Occipital lobe (tissue), 2 donors: ENCODE results near the gene TTC9B. TPM values are rescaled to one million over a fixed set of nuclear protein-coding genes. Genes with fewer than 3 reads are reported as not detected.

Source experiments
- DNase-seq: peaks from one replicate; lab custom pipeline; 2025; lab: John Stamatoyannopoulos, UW
- total RNA-seq: library from RNA; depleted of rRNA; stranded (reverse); fragments of >200 nt; gene quantifications from one replicate; pipeline ENCODE4 v1.2.3, GENCODE V29; 2014

Gene TTC9B
- 59.0 TPM for total RNA-seq

DNA sequence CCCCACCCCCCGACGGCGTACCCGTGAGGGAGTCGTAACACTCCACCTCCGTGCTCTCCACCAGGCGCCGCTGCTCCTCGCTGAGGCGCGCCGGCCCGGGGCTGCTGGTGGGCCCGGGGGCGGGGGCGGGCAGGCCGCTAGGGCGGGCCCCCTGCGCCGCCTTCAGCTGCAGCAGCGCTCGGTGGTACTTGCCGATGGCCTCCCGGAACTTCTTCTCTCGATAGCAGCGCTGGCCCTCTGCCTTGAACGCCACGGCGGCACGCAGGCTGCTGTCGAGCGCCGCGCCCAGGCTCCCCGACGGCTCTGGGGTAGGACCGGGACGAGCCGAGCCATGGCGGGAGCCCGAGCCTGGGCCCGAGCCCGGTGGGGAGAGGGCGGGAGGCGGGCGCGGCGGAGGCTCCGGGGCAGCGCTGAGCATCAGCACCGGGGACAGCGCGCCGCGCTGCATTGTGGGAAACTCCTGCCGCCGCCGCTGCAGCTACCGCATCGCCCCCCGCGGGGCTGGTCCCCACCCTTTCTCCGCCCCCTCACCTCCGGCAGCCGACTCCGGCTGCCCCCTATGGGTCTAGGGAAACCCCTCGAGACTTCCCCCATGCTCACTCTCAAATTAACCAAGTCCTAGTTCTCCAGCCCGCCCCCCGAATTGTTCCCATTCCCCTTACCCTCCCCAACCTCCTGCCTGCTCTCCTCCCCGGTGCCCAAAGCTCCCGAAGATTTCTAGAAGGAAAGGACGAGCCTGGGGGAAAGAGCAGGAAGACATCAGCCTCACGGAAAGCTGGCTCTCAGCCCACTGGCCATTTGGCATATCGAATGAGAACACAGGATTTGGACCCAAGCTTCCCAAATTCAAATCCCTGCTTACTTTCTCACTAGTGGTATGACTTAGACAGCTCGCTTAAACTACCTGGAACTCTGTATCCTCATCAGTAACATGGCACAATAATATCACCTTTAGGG, at the start of gene TTC9B:
TSS of gene TTC9B (minus strand) at position 451 of the 957 bp plus-strand sequence. CDS start at position 448, 3 bp downstream.
- no peak for DNase-seq

- DNase-seq = no peak
Measured at GRCh38 chr19:40267601-40267997, 49.4 kb upstream of the TTC9B start.

GRCh38 chr19:40266912-40267600, 48.9 kb upstream of the TTC9B start:
- no peak for DNase-seq

DNA sequence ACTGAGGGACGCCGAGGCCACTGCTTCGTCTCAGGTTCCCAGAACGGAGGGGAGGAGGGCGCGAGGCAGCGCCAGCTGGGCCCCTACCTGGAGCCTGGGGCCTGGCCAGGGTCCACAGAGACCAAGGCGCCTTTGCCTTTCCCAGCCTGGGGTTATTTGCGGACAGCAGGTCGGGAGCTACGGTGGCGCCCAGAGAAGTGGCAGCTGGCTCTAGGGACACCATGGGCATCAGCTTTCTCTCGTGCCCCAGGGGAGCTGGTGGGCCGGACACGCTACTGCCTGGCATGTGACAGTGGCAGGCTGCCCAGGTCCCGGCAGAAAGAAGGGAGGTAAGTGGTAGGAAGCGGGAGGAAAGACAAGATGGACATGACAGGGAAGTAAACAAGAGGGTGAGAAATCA, 47.9 kb upstream of the TTC9B start:
- no peak for DNase-seq

- no peak for DNase-seq
Measured at GRCh38 chr19:40265763-40266099, 47.5 kb upstream of the TTC9B start.

DNA sequence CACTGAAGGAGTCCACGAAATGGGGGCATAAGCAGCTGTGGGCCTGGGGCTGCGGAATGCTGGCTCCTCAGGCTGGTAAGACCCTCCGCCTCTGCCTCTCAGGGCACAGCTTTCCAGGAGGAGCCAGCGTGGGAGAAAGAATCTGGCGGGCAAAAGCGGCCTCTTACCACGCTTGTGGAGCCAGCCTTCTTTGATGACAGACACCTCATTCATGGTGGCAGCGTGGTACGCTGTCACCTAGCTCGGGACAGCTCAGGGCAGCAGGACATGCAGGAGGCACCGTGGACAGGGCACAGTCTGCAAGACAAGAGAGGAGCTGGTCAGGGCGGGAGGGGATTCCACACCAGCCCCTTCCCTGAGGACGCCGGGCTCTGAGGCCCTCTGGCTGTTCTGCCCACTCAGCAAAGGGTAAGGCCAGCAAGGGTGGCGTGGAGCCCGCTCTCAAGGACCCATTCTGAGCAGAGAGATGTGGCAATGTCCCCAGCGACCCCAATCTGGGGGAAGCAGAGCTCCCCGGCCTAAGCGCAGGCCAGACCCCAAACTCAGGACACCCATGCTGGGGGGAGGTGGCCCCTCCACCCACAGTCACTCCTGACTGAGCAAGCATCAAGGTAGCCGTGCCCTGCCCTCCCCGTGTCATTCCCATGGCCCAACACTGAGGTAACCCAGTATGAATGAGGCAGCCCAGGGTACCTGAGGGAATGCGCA, 47.0 kb upstream of the TTC9B start:
- no peak for DNase-seq

DNA sequence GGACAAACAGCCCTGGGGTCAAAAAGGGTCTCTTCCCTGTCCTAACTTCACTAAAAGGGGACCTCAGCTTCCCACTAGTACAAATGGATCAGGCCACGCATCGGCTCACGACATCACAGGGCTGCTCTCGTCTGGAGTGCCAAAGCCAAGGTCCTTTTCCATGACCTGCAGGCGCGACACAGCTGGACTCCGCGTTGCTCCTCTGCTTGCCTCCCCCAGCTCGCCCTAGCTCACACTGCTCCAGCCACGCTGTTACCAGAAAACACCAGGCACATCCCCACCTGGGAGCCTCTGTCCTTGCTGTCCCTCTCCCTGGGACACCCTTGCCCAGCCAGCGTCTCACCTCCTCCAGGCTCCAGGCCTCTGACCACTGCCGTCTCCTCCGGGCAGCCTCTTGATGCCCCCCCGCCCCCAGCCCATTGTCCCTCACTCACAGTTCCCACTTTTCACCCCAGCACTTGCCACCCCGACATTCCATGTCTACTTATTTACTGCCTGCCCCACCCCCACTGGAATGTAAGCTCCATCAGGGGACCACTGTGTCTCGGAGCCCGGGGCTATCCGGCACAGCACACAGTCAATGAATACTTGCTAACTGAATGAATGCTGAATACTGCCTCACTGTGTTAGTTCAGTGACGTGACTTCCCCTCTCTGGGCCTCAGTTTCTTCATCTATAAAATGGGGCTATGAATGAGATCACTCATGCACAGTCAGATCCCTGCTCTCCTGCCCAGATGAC, 46.3 kb upstream of the TTC9B start:
- no peak for DNase-seq

DNA sequence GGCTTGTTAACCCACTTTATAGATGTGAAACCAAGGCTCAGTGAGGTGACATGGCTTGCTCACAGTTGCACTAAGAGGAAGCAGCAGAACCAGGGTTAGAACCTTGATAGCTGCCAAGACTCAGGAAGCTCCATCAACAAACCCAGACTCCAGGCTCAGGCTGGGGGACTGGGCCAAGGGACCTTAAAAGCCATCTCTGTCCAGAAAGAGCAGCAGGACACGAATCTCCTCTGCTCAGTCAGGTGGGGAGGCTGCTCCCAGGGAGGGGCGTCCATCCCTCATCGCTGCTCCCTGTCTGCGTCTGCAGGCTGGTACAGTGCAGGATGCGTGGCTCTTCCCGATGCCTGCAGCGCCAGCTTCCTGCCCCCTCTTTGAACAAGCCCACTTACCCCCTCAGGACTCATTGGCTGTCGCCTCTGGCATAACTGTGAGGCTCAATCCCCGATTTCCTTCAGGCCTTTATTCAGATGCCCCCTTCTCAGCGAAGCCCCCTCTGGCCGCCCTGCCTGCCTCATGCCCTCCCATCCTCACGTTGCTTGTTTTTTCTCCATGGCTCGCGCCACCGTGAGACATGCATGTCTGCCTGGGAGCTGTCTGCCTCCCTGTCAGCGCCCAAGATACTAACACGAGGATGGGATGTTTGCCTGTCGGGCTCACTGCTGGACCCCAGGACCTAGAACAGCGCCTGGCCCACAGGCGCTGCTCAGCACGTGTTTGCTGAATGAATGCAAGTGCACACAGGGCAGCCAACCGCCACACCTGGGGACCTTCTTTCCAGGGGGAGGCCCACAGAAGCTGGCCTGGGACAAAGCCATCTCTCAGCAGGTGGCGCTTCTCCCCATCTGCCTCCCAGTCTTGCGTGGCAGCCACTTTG, 45.5 kb upstream of the TTC9B start:
- DNase-seq = no peak

DNA sequence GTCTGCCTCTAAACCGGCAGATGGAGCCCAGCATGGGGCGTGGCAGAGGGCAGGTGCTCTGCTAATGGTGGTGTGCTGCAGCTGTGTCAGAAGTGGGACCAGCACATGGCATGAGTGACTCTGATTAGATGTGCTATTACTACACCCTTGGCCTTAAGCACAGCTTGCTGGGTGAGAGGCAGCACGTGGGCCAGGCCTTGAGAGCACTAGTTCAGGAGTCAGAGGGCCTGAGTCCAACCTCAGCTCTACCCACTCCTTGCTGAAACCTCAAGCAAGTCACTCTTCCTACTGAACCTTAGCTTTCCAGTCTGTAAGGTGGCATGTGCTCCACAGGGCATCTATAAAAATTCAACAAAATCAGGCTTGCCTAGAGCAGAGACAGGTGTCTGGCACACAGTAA, 44.2 kb upstream of the TTC9B start:
- no peak for DNase-seq

DNA sequence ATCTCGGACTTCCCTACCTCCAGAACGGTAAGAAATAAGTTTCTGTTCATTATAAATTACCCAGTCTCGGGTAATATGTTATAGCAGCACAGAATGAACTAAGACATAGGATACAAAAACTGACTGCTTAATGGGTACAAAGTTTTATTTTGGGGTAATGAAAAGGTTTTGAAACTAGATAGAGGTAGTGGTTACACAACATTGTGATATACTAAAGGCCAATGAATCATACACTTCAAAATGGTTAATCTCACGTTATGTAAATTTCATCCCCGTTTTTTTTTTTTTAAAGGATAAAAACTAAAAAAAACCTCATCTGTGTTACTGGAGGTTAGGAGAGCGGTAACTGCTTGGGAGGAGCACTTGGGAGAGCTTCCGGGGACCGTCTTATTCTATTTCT, 43.4 kb upstream of the TTC9B start:
- DNase-seq = no peak

DNA sequence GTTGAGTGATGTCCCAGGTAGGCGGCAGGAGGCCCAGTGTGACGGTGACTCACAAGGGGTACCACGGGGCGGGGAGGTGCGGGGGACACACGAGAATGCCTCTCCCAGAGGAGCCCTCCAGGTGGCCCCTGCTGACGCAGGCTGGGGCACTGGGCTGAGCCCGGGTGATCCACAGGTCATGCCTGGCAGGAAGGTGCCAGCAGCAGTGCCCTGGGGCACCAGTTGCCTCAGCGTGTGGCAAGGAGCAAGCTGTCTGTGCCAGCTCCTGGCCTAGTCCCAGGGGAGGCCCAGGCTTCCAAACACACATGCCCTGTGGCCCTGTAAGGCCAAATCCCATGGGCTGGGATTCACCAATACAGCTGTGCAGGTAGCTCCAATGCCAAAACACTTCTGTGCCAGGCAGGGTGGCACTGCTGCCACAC, 38.9 kb upstream of the TTC9B start:
- no peak for DNase-seq

- DNase-seq = no peak
Measured at GRCh38 chr19:40256512-40256911, 38.3 kb upstream of the TTC9B start.

GRCh38 chr19:40255619-40256166, 37.5 kb upstream of the TTC9B start:
- DNase-seq = no peak

- DNase-seq = no peak
Measured at GRCh38 chr19:40254714-40255418, 36.7 kb upstream of the TTC9B start.

DNA sequence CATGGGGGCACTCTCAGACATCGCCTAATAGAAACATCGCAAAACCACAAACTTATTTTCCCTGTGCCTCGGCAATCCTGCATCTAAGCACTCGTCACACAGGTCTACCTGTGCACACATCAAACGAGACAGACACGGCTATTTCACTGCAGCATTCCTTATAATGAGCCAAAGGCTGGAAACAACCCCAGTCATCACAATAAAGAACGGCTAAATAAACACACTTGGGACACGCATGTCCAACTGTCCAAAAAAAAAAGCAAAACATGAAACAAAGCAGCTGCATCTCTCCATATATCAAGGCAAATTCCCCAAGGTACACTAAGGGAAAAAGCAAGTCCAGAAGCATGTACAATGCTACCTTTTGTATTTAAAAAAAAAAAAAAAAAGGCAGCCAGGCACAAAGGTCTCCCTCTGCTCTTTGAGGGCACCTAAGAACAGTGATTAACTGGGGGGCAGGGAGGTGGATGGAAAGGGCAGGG, 35.5 kb upstream of the TTC9B start:
- no peak for DNase-seq

- no peak for DNase-seq
Measured at GRCh38 chr19:40252395-40252794, 34.2 kb upstream of the TTC9B start.

GRCh38 chr19:40251991-40252390, 33.8 kb upstream of the TTC9B start:
- no peak for DNase-seq

GRCh38 chr19:40251244-40251643, 33.1 kb upstream of the TTC9B start:
- DNase-seq = no peak

GRCh38 chr19:40249781-40250180, 31.6 kb upstream of the TTC9B start:
- no peak for DNase-seq
